ENCODE data around the gene KCNT2. TPM values are rescaled to one million over a fixed set of nuclear protein-coding genes. Genes with fewer than 3 reads are reported as not detected.
A peak's percentile ranks its signal among the peaks of the same experiment; 100 is the strongest.

KCNT2 gene
- total RNA-seq, 1 experiment from 2014 or later: 9.1 TPM

- H4K20me1 ChIP-seq (ENCODE audit: control insufficient read depth, insufficient read depth, insufficient read length): no peaks in the 10 kb centered on the region
- no peak overlapping the region for H2BK15ac ChIP-seq (ENCODE audit: low read depth, low read length)
- Mint-ChIP-seq H3K9me3 (no peaks in the 10 kb centered on the region), H3K27ac (peak overlapping the region in 2 of 3 experiments; percentile 7 to 68; a peak in 1 of 7 replicates), H3K36me3 (ENCODE audit: insufficient read depth in 1 of 3, low read depth in 3 of 3) (peaks cover 1 to 8% (median 2%) of the 10 kb centered on the region in 3 experiments; a peak in 5 of 7 replicates), H3K27me3 (ENCODE audit: low read depth) (no peaks in the 10 kb centered on the region), H3K4me1 (peaks cover 7 to 9% of the 10 kb centered on the region in 2 experiments), H3K4me3 (no peak overlapping the region)
- no peaks in the 10 kb centered on the region for H3K79me2 ChIP-seq (ENCODE audit: insufficient read depth, low read length)
- no peak overlapping the region for H3K27ac ChIP-seq (ENCODE audit: insufficient read length, low read depth, low read length)
- no peak overlapping the region for H2BK5ac ChIP-seq (ENCODE audit: insufficient read length, low read length)
- TF ChIP-seq CTCF (conservative IDR thresholded peaks at IDR 0.05): no peak
- WGBS (ENCODE audit: extremely low coverage, insufficient read length, low lambda C conversion rate): 100% methylated on average over 2 of the region's 6 CpGs
- H2AK5ac ChIP-seq (ENCODE audit: insufficient read length, low read length): no peak overlapping the region
- no peak overlapping the region for H3K56ac ChIP-seq (ENCODE audit: insufficient read length, low read depth, low read length)
- no peak overlapping the region for H3K14ac ChIP-seq (ENCODE audit: insufficient read depth, low read length)
- H3K79me1 ChIP-seq (ENCODE audit: insufficient read depth, low read depth, low read length, poor library complexity, severe bottlenecking): no peaks in the 10 kb centered on the region
- H3K4me2 ChIP-seq (ENCODE audit: insufficient read depth, insufficient read length, low read length): no peak overlapping the region
- H3K18ac ChIP-seq (ENCODE audit: insufficient read length, low read depth, low read length): no peak overlapping the region
- no peak overlapping the region for H3T11ph ChIP-seq (ENCODE audit: low read length)
- no peak overlapping the region for H2BK20ac ChIP-seq (ENCODE audit: low read depth, low read length, poor library complexity, severe bottlenecking)
- no peak overlapping the region for H2BK12ac ChIP-seq (ENCODE audit: insufficient read length, low read depth, low read length)
- H4K91ac ChIP-seq (ENCODE audit: insufficient read length, low read depth, low read length): no peak overlapping the region
- H2AFZ ChIP-seq (ENCODE audit: low read length): no peak overlapping the region
- H4K5ac ChIP-seq (ENCODE audit: insufficient read length, low read depth, low read length): no peak overlapping the region
- no peaks in the 10 kb centered on the region for H3K9me3 ChIP-seq (ENCODE audit: control insufficient read depth, low read depth, low read length)
- no peak overlapping the region for H3K4ac ChIP-seq (ENCODE audit: low read depth, low read length)
- no peak overlapping the region for H4K8ac ChIP-seq (replicated peaks; ENCODE audit: insufficient read length, low read depth, low read length)
- H2BK120ac ChIP-seq (ENCODE audit: low read depth, low read length, poor library complexity, severe bottlenecking): no peak overlapping the region
- no peaks in the 10 kb centered on the region for H3K23me2 ChIP-seq (ENCODE audit: insufficient read length, low read depth, low read length, poor library complexity, severe bottlenecking)
- no peak for DNase-seq
- no peaks in the 10 kb centered on the region for H3K27me3 ChIP-seq (ENCODE audit: insufficient read depth, low read length)
- no peaks in the 10 kb centered on the region for H3K4me1 ChIP-seq (ENCODE audit: insufficient read depth, low read length)
- no peak overlapping the region for H3K23ac ChIP-seq (ENCODE audit: insufficient read length, low read depth, low read length)
- H3K9ac ChIP-seq (ENCODE audit: extremely low read depth, insufficient read length, low read length): no peak overlapping the region
Observed at GRCh38 chr1:196382383-196382782, 225.9 kb downstream of the KCNT2 start.

All from H9 (cell line).